NCI-H187 (cell line): ENCODE measurements around the gene SELENOV.
A peak's percentile ranks its signal among the peaks of the same experiment; 100 is the strongest.

Source experiments
- DNase-seq, 2 experiments: peaks; one replicate each; lab custom pipeline; 2025; lab: John Stamatoyannopoulos, UW

The SELENOV gene

DNA sequence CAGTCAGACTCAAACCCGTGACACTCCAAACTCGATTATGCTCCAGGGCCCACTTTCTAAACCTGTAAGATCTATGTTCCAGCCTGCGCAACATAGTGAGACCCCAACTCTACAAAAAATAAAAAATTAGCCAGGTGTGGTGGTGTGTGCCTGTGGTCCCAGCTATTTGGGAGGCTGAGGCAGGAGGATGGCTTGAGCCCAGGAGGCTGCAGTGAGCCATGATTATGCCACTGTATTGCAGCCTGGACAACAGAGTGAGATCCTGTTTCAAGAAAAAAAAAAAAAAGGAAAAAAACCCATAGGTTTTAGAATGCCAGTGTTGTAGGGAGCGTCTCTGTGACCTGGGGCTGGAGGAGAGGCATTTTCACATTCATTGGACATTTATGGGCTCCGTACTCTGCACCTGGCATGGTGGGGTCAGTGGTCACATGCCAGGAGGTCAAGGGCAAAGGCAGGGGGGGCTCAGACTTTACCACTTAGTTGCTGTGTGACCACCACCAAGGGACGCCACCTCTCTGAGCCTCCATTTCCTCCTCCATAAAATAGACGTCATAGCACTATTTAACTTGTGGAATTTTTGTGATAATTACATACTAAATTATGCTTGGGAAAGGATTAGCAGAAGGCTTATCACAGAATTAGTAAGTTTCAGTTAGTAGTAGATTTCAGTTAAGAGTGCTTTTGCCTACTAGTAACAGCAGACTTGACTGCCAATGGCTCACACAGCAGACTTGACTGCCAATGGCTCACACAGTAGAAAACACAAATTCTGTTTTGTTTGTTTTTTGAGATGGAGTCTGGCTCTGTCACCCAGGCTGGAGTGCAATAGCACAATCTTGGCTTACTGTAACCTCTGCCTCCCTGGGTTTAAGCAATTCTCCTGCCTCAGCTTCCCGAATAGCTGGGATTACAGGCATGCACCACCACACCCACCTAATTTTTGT is 5.9 kb downstream of the SELENOV start:
- DNase-seq: no peak

- no peak for DNase-seq
Observed at GRCh38 chr19:39524495-39524894, 9.6 kb downstream of the SELENOV start.

- DNase-seq: no peak
Observed at GRCh38 chr19:39525205-39525604, 10.3 kb downstream of the SELENOV start.

DNA sequence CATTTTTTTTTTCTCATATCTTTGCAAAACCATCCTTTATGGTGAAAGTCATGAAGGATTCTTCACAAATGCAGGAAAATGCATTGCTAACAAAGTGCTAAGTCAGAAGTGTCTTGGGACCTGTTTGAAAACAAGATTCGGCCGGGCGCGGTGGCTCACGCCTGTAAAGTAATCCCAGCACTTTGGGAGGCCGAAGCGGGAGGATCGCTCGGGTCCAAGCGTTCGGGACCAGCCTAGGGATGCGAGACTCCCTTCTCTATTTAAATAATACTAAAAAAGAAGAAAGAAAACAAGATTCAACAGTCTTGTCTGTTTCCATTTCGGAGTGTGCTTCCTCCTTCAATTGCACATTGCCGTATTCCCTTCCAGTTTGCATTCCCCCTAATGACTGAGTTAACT is 16.9 kb downstream of the SELENOV start:
- DNase-seq: no peak

- DNase-seq: peak; percentile 93 to 95
Observed at GRCh38 chr19:39532233-39533002, 17.5 kb downstream of the SELENOV start, which contains the start of gene EID2B. Gene EID2B (minus strand): TSS chr19:39532852. CDS start chr19:39532802, 50 bp downstream.

DNA sequence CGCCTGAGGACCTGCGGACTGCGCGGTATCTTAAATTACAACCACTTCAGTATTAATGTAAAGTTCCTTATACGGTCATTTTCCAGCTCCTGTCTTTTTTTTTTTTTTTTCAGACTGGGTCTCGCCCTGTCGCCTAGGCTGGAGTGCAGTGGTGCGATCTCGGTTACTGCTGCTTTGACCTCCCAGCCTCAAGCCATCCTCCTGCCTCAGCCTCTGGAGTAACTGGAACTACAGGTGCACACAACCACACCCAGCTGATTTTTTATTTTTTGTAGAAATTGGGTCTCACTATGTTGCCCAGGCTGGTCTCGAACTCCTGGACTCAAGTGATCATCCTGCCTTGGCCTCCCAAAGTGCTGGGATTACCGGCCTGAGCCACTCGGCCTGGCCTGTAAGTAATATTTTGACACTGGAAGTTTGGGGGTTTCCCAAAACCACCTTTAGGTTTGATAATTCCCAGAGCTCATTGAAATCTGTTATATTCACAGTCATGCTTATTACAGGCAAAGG is 18.1 kb downstream of the SELENOV start:
- DNase-seq: no peak

GRCh38 chr19:39533791-39534190 is 18.9 kb downstream of the SELENOV start:
- no peak for DNase-seq

GRCh38 chr19:39539165-39539517 is 24.2 kb downstream of the SELENOV start:
- DNase-seq: no peak

DNA sequence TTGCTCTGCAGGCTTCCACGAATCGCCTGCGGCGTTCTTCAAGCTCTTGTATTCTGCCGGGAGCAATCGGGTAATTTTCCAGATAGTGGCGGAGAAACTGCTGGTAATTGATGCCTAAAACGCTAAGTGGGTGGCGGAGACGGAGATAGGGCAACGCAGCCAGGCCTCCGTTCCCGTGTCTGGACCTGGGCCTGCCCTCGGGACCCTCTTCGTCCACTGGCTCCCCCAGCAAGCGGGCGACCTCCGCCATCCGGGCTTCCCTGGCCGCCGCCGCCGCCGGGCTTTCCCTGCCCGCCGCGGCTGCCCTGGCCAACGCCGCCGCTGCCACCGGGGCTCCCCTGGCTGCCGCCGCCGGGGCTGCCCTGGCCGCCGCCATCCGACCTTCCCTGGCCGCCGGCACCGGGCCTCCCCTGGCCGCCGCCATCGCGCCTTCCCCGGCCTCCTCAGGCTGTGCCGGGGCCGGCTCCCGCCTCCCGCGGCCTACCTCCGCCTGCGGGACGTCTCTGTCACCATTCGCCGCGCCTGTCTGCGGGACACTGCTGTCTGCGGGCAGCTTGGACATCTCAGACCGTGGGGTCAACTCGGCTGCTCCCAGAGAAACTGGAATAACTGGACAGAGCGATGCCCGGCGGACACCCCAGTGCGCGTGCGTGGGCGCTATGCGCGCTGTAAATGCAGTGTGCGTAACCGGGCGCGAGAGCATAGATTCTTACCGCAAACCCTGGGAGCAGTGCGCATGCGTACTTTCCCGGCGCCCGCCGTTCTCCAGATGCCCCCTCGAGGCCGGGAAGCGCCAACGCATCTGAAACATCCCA is 24.8 kb downstream of the SELENOV start, which contains the start of gene EID2:
Gene EID2, minus strand, starts transcription at position 644 of the 815 bp plus-strand sequence. Its CDS starts 82 bp downstream, at position 562.
- DNase-seq: peak; percentile 87 to 89

GRCh38 chr19:39540333-39540673 is 25.4 kb downstream of the SELENOV start:
- no peak for DNase-seq

DNA sequence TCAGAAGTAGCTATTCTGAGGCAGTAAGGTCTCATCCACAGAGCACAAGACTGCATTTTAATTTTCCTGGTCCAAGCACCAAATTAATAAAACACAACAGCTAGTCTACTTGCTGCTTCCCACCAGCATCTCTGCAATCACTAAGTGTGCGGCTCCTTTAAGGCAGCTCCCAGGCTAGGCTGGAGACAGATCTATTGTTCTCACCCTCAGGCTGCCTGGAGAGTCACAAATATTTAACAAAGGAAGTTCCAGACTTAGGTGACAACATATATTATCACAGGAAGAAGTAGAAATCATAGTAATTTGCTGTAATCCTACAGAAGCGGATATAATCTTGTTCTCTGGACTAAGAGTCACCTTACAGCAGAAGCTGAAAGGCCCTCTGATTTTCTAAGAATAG is 27.3 kb downstream of the SELENOV start:
- no peak for DNase-seq

GRCh38 chr19:39543477-39543857 is 28.5 kb downstream of the SELENOV start:
- DNase-seq: no peak

- no peak for DNase-seq
Observed at GRCh38 chr19:39544226-39544903, 29.4 kb downstream of the SELENOV start.

DNA sequence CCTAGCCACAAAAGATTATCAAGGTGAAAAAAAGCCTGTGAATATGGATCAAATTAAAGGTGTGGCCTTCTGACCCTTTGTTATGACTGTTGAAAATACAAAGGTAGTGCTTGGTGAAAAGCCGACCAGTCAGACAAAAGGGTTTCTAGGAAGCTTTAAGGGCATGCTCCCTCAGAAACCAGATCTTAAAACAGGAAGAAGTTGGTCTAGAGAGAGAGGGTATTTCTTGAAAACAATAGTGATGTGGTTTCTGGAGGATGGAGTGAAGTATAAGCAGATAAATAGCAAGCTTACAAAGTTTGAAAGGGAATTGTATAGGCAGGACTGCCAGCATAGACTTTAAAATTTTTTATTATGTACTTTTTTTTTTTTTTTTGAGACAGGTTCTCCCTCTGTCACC is 30.0 kb downstream of the SELENOV start:
- no peak for DNase-seq

GRCh38 chr19:39546599-39546998 is 31.7 kb downstream of the SELENOV start:
- no peak for DNase-seq

DNA sequence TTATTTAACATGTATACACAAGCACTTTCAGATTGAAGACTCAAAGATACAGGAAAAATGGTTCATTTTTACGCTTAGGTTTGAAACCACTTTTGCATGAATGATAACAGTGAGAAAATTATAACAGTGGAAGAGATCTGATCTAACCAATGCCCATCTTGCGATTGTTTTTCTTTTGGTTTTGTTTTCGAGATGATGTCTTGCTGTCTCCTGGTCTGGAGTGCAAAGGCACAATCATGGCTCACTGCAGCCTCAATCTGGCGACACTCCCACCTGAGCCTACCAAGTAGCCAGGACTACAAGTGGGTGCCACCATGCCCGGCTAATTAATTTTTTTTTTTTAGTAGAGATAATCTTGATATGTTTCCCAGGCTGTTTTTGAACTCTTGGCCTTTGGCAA is 35.3 kb downstream of the SELENOV start:
- no peak for DNase-seq

GRCh38 chr19:39553082-39553652 is 38.2 kb downstream of the SELENOV start:
- no peak for DNase-seq

- no peak for DNase-seq
Observed at GRCh38 chr19:39554701-39555311, 39.9 kb downstream of the SELENOV start.

DNA sequence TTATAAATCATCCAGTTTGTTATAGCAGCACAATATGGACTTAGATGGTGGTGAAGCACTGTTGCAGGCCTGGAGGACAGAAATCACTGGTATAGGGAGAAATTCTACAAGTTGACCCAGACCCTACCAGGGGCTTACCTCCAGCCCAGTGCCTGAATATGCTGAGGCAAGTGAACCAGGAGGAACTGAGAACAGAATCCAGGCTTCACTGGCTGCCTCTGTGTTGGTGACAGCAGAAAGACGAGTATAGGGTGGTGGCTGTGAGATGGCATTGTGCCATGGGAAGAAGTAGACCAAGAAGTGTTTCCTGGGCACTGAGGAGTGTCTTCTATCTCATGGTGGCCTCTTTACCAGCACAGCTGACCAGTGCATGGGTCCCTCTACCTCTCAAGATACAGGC is 40.9 kb downstream of the SELENOV start:
- DNase-seq: no peak

DNA sequence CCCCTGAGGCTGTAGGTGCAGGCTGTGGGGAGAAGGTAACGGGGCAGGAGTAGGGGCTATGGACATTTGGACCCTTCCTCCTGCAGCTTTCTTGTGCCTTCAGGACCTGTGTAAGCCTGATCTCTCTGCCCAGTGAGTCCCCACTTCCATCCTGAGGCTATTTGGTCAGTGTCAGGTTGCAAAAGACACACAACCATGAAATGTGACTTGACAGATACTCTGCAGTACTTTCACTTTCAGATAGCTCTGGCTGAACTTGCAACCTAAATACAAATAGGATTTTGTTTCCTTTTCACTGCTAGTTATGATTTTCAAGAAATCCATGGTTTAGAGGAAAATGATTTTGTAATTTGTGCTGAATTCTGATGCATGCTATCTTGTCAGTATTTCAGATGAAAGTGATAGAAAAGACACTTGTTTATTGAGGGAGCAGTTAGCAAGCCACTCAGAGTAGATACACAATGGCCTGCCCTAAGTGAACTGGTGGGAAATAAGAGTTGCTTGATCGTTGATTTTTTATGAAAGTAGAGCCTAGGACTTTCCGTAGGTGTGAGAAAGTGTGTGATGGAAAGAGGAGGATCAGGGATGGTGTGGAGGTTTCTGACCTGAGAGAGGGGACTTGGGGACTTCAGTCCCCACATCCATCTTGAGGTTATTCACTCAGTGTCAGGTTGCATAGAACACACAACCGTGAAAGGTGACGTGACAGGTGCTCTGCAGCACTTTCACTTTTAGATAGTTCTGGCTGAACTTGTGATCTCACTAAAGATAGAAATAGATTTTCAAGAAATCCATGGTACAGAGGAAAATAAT is 43.1 kb downstream of the SELENOV start:
- peak; percentile 48 to 87 for DNase-seq
